LNCaP clone FGC (cell line): ENCODE measurements around the gene LIMS2.

Source experiments
- DNase-seq: peaks from one replicate; pipeline ENCODE4 v3.0.0-alpha.2; 2011; ENCODE audit warnings: low read depth
- H3K4me3 ChIP-seq: 2 replicates; pipeline ENCODE4 v1.5.1; 2011; ENCODE audit warnings: mild to moderate bottlenecking, low read depth, low read length, control low read depth
- TF ChIP-seq, protein P1 (sequence below): IDR thresholded peaks from 2 replicates; pipeline ENCODE4 v1.5.1; 2012; ENCODE audit warnings: mild to moderate bottlenecking; ENCODE audit not compliant: control insufficient read depth, insufficient read depth; ENCODE audit errors: extremely low read depth

The LIMS2 gene

DNA sequence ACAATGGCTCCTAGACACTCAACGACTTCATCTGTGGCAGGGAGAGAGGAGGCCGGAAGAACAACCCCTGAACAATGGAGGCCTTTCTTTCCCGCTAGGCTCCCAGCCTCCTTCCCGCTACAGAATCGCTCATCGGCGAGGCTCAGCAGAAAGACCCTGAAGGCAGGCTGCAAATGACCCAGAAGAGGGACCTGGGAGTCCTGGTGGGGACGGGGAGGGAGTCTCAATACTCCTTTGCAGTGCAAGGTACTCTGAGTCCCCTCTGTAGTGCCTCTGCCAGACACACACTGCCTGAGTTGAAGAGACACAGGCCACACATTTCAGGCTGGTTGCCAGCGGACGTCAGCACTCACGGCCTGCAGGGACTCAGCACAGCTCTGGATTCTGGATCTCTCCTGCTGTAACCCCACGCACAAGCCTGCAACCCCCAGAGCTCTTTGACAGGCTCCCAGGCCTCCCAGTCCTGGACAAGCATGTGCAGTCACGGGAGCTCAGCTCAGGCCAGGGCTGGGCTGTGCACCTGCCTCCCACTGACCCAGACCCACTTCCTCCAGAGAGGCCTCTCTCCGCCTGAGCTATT is 23.3 kb downstream of the LIMS2 start:
- DNase-seq: no peak
- no peak overlapping the region for H3K4me3 ChIP-seq
- TF ChIP-seq, protein P1, sequence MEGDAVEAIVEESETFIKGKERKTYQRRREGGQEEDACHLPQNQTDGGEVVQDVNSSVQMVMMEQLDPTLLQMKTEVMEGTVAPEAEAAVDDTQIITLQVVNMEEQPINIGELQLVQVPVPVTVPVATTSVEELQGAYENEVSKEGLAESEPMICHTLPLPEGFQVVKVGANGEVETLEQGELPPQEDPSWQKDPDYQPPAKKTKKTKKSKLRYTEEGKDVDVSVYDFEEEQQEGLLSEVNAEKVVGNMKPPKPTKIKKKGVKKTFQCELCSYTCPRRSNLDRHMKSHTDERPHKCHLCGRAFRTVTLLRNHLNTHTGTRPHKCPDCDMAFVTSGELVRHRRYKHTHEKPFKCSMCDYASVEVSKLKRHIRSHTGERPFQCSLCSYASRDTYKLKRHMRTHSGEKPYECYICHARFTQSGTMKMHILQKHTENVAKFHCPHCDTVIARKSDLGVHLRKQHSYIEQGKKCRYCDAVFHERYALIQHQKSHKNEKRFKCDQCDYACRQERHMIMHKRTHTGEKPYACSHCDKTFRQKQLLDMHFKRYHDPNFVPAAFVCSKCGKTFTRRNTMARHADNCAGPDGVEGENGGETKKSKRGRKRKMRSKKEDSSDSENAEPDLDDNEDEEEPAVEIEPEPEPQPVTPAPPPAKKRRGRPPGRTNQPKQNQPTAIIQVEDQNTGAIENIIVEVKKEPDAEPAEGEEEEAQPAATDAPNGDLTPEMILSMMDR: no peak

DNA sequence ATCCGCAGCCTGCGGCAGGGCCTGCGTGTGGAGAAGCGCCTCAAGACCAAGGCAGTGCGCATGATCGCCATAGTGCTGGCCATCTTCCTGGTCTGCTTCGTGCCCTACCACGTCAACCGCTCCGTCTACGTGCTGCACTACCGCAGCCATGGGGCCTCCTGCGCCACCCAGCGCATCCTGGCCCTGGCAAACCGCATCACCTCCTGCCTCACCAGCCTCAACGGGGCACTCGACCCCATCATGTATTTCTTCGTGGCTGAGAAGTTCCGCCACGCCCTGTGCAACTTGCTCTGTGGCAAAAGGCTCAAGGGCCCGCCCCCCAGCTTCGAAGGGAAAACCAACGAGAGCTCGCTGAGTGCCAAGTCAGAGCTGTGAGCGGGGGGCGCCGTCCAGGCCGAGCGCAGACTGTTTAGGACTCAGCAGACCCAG is 23.9 kb downstream of the LIMS2 start:
- no peak overlapping the region for H3K4me3 ChIP-seq
- DNase-seq: no peak
- TF ChIP-seq, protein P1: no peak

DNA sequence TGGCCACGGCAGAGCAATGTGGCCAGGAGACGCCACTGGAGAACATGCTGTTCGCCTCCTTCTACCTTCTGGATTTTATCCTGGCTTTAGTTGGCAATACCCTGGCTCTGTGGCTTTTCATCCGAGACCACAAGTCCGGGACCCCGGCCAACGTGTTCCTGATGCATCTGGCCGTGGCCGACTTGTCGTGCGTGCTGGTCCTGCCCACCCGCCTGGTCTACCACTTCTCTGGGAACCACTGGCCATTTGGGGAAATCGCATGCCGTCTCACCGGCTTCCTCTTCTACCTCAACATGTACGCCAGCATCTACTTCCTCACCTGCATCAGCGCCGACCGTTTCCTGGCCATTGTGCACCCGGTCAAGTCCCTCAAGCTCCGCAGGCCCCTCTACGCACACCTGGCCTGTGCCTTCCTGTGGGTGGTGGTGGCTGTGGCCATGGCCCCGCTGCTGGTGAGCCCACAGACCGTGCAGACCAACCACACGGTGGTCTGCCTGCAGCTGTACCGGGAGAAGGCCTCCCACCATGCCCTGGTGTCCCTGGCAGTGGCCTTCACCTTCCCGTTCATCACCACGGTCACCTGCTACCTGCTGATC is 24.4 kb downstream of the LIMS2 start:
- H3K4me3 ChIP-seq: no peak overlapping the region
- TF ChIP-seq, protein P1: no peak
- DNase-seq: no peak

DNA sequence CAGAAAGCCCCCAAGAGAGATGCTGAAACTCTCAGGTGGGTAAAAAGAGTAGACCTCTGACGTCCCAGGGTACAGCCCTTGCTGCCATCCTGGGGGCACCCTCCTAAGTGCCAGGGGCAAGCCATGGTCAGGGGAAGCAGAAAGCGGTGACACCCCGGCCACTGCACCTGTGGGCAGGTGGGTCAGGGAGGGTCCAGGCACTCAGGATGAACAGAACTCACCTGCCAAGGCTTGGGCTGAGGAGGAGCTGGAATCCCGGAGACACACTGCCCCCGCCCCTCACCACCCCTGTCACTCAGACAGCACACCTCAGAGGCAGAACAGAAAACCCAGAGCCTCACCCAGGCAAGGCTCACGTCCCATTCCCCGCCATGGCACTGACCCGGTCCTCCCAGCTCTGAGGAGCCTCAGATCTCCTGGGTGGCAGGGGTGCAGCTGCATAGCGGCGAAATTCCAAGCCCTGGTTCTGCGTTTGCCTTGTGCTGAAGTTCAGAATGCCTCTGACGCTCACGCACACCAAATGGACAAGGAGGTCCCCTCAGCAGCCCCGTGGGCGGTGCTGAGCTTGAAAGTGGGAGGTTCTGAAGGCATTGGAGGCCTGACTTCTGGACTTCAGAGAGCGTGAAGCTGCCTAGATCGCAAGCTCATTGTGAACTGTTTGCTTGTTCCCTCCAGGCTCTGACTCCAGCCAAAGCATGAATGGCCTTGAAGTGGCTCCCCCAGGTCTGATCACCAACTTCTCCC is 25.1 kb downstream of the LIMS2 start:
- TF ChIP-seq, protein P1: no peak
- no peak for DNase-seq
- no peak overlapping the region for H3K4me3 ChIP-seq

DNA sequence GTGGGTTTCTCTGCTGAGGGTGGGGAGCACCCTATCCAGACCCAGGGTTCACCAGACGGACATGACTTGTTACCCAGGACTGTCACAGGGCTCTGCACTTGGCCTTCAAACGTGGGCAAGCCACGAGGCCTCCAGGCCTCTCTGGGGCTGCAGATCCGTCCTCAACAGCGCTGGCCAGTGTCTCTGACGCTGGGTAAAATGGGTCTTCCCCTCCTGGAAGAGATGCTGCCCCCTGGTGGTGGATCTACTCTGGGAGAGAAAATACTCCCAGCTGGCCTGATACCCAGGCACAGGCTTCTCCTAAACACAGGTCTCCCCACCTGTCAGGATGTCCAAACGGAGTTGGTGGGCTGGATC is 25.7 kb downstream of the LIMS2 start:
- DNase-seq: peak; percentile 46
- H3K4me3 ChIP-seq: no peak overlapping the region
- TF ChIP-seq, protein P1: peak; percentile 76

DNA sequence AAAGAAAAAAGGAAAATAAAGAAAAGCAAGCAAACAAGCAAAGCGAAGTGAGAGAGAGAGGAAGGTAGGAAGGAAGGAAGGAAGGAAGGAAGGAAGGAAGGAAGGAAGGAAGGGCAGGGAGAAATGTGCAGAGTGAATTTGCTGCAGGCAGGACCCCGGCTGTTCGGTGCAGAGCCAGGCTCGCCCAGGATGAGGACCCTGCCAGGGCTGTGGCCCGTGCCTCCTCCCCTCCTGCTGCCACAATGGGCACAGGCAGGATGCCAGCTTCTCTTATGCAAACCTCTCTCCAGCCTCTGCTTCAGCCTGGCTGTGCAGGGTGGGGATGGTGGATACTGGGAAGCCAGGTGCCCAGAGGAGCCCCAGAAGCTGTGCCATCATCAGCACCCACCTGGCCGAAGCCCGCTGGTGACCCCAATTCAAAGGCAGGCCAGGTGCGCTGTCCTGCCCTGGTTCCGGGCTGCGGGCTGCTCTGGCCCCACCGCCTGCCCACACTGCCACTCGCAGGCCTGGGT is 26.2 kb downstream of the LIMS2 start:
- DNase-seq: no peak
- TF ChIP-seq, protein P1: no peak
- H3K4me3 ChIP-seq: no peak overlapping the region
